NCI-H446 treated with DMSO at 0.1 percent for 48 hours (cell line): ENCODE data around the gene CFAP44.
A peak's percentile ranks its signal among the peaks of the same experiment; 100 is the strongest.
"Not testable (repeated sequence)": the region's sequence is repeated elsewhere in the genome, so short reads cannot be mapped to it uniquely, and the experiment has no call there.

ENCODE experiments used
- DNase-seq: peaks from one replicate; lab custom pipeline; 2025; lab: John Stamatoyannopoulos, UW

The CFAP44 gene

DNA sequence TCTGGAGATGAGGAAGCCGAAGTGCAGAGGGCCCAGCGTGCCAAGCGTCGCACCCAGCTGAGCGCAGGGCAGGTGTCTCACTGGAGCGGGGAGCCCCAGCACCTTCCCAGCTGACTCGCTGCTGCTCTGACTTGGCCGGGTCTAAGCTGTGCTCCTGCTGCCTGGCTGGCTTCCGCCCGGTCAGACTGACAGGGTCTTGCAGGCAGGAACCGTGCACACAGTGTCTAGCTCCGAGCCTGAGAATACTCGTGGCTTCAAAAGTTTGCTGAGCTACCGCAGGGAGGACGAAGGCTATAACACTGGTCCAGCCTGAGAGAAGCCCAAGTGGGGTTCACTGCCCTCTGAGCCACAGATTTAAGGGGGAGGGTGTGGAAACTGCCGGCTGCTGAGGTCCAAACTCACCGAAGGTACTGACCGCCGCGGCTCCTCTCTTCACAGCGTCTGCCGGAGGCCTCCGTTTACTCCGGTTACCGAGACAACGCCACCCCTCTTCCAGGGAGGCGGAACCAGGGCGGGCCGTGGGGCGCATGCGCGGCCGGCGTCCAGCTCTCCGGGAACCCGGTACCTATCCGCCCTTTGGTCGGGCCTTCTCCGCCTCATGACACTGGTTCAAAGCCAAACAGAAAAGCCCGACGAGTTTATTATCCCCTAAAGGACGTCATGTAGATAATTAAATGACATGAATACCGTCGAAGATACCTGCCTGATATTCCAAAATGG, at the start of gene CFAP44:
Gene CFAP44 (minus strand): TSS at position 443 of the 720 bp plus-strand sequence. CDS start 7,829 bp downstream, outside the sequence.
- no peak for DNase-seq

DNA sequence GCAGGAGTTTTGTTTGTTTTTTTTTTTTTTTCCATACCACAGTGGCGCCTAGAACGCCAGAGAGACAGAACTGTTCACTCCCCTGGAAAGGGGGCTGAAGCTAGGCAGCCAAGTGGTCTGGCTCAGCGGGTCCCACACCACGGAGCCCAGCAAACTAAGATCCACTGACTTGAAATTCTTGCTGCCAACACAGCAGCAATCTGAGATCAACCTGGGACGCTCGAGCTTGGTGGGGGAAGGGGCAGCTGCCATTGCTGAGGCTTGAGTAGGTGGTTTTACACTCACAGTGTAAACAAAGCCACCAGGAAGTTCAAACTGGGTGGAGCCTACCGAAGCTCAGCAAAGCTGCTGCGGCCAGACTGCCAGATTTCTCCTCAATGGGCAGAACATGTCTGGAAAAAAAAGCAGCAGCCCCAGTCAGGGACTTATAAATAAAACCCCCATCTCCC, 43.9 kb upstream of the CFAP44 start:
- no peak for DNase-seq

GRCh38 chr3:113468539-113468938, 27.2 kb upstream of the CFAP44 start:
- no peak for DNase-seq

DNA sequence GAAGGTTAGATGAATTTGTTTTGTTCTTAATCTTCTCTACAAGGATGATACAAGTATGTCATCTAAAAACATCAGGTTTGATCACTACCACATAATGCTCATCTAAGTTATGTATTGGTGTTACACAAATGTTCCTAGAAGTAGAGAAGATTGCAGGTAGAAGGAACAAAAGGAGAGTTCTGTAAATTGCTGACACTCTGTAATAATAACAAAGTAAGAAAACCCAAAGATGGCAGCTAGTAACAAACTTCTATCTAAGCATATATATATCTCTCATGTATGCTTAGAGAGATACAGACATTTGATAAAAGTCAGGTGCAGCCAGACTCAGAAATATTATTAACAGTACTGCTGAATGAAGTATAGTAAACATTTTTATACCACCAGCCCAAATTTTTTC, 20.2 kb upstream of the CFAP44 start:
- no peak for DNase-seq

DNA sequence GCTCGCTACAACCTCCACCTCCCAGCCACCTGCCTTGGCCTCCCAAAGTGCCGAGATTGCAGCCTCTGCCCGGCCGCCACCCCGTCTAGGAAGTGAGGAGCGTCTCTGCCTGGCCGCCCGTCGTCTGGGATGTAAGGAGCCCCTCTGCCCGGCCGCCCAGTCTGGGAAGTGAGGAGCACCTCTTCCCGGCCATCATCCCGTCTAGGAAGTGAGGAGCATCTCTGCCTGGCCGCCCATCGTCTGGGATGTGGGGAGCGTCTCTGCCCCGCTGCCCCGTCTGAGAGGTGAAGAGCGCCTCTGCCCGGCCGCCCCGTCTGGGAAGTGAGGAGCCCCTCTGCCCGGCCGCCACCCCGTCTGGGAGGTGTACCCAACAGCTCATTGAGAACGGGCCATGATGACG, 17.3 kb upstream of the CFAP44 start:
- DNase-seq: not testable (repeated sequence)

GRCh38 chr3:113455446-113455845, 14.2 kb upstream of the CFAP44 start:
- no peak for DNase-seq

GRCh38 chr3:113454630-113455029, 13.3 kb upstream of the CFAP44 start:
- DNase-seq: no peak

DNA sequence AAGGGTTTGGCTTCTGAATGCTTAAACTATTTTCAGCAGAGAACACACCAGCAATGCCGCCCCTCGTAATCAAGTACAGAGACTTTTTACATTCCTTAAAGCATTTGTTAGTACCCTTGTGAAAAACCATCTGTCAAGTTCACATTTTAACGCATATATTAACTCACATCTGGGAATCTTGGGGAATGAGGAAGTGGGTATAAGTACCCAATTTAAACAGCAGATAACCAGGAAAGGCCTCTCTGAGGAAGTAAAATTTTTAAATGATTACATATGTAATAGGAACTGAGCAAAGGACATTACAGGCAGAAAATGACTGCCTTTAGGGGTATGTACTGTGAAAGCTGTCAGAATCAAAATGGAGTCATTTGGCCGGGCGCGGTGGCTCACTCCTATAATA, 12.8 kb upstream of the CFAP44 start:
- no peak for DNase-seq

- peak; percentile 29 for DNase-seq
Measured at GRCh38 chr3:113450911-113451310, 9.6 kb upstream of the CFAP44 start.

DNA sequence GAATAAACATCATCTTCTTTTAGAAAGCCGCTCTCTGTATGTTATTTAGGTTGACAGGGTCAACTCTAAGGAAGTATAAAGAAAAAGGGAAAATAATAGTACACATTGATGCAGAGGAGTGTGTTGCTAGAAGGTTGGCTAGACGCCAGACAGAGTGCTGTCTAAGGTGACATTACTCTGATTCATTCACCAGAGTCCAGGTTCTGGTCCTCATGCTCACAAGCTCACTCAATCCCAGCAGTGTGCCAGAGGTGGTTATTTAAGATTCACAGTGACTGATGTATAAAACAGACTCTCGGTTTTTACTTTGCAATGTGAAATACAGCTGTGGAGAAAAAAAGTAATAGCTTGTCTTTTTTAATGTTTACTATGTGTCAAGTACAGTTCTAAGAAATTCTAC, 1.7 kb downstream of the CFAP44 start:
- DNase-seq: no peak

DNA sequence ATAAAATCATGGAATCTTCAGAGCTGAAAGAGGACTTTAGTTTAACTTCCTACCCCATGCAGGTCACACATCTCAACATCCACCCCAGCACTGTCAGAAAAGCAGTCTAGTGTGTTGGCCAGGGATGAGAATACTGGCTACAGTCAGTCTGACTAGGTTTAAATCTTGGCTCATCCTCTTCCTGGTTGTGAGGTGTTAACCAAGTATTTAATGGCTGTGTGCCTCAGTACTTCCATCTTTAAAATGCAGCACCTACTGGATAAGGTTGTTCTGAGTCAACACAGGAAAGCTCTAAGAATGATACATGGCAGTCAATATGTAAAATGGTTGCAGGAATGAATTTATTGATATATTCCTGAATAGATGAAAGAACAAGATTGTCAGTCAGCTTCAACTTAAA, 3.1 kb downstream of the CFAP44 start:
- no peak for DNase-seq

- DNase-seq: no peak
Measured at GRCh38 chr3:113437411-113437810, 3.9 kb downstream of the CFAP44 start.

DNA sequence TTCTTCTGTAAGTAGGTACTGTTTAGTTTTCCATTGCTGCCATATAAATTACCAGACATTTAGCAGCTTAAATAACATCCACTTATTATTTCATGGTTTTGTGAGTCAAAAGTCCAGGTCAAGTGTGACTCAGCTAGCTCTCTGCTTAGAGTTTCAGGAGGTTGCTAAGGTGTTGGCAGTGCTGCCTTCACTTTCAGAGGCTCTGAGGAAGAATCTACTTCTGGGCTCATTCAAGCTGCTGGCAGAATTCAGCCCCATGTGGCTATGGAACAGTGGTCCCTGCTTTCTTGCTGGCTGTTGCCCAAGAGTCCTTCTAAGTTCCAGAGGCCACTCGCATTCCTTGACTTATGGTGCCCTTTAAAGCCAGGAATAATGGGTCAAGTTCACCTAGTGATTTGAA, 4.5 kb downstream of the CFAP44 start:
- no peak for DNase-seq

DNA sequence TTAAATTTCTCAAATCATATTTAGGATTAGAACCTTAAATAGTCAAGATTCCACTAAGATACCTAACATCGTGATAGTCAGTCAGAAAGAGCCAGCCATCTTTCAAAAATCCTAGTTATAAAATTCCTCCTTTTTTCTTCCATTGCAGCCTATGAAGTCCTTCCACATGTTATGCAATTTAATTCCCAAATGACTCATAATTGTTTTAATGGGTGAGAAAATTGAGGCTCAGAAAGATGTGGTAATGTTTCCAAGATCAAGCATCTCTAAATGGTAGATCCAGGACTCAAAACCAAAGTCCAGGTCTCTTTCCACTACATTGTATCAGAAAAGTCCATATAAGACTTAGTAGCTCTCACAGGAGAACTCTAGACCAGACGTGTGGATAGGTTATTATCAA, 9.5 kb downstream of the CFAP44 start:
- DNase-seq: no peak

- DNase-seq: no peak
Measured at GRCh38 chr3:113428581-113428980, 12.7 kb downstream of the CFAP44 start.

DNA sequence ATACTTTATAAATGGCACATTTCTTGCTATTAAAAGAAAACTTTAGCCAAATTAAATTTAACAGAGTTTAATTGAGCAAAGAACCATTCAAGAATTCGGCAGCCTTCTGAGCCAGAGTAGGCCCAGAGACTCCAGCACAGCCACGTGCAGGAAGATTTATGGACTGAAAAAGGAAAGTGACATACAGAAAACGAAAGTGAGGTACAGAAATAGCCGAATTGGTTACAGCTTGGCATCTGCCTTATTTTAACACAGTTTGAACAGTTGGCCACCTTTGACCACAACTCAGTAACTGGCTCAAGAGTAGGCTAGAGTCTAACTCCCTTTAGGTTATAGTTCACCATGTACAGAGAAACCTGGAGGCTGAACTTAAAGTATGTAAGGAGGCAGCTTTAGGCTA, 17.6 kb downstream of the CFAP44 start:
- DNase-seq: no peak

GRCh38 chr3:113421082-113421481, 20.2 kb downstream of the CFAP44 start:
- no peak for DNase-seq

DNA sequence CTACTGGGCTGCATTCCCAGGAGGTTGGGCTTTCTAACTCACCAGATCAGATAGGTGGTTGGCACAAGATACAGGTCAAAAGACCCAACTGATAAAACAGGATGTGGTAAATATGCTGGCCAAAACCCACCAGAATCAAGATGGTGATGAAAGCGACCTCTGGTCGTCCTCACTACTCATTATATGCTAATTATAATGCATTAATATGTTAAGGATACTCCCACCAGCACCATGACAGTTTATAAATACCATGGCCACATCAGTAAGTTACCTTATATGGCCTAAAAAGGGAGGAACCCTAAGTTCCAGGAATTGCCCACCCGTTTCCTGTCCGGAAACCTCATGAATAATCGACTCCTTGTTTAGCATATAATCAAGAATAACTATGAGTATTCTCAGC, 31.6 kb downstream of the CFAP44 start:
- no peak for DNase-seq

- DNase-seq: no peak
Measured at GRCh38 chr3:113405180-113405579, 36.1 kb downstream of the CFAP44 start.

DNA sequence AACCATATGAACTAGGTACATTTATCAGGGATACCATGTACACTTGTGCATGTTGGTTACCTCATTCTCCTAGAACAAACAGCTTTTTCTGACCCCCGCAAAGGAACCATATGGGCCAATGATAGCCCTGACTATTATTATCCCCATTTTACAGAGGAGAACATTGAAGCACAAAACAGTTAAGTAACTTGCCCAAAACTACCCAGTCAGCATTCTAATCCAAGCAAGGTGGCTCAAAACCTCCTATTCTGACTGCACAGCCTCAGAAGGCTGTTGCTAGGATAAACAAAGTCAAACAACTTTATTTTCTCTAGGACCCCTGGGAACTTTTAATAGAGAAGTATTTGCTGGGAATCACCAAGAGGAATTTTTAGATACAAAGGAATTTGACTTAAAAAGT, 36.7 kb downstream of the CFAP44 start:
- no peak for DNase-seq
